Gastroesophageal sphincter (tissue), 4 donors: ENCODE data around the gene RAPGEF2. TPM values are rescaled to one million over a fixed set of nuclear protein-coding genes. Genes with fewer than 3 reads are reported as not detected.

ENCODE experiments used
- ATAC-seq: fragments of 150-250 bp; one replicate; pipeline ENCODE4 v1.9.1; 2016; ENCODE audit warnings: mild to moderate bottlenecking, moderate library complexity
- H3K27ac ChIP-seq, 4 donors: fragments of 200-600 bp; sonication (generic) in 3 of 4; 1 replicate in 3 of 4; 2 replicates in 1 of 4; pipeline ENCODE4 v1.5.1; 2016 to 2019
- H3K27me3 ChIP-seq: fragments of 200-600 bp; sonication (generic); one replicate; pipeline ENCODE4 v1.5.1; 2019
- H3K36me3 ChIP-seq, 2 donors: fragments of 200-600 bp; sonication (generic); one replicate each; pipeline ENCODE4 v1.5.1; 2019; ENCODE audit warnings: control low read depth in 1 of 2
- H3K4me1 ChIP-seq, 3 donors: fragments of 200-600 bp; sonication (generic); 1 replicate in 2 of 3; 2 replicates in 1 of 3; pipeline ENCODE4 v1.5.1; 2016 to 2019; ENCODE audit warnings: control low read depth in 2 of 3
- H3K4me3 ChIP-seq, 2 donors: fragments of 200-600 bp; sonication (generic); one replicate each; pipeline ENCODE4 v1.5.1; 2019; ENCODE audit warnings: mild to moderate bottlenecking in 1 of 2, moderate library complexity in 1 of 2
- H3K9me3 ChIP-seq, 3 donors: fragments of 200-600 bp; sonication (generic); one replicate each; pipeline ENCODE4 v1.5.1; 2017 to 2019; ENCODE audit warnings: control low read depth in 2 of 3
- EP300 ChIP-seq: sonication (generic); formaldehyde crosslinking; IDR thresholded peaks from one replicate; pipeline ENCODE4 v1.6.1; 2017; ENCODE audit warnings: antibody characterized with exemption, mild to moderate bottlenecking
- POLR2A ChIP-seq, 2 donors: fragments of 450-650 bp; IDR thresholded peaks; one replicate each; pipeline ENCODE4 v1.6.1; 2017; ENCODE audit warnings: antibody characterized with exemption in 2 of 2, mild to moderate bottlenecking in 2 of 2, moderate library complexity in 1 of 2
- POLR2AphosphoS5 ChIP-seq: sonication (generic); formaldehyde crosslinking; IDR thresholded peaks from one replicate; pipeline ENCODE4 v1.6.1; 2017; ENCODE audit warnings: antibody characterized with exemption
- WGBS, 2 donors: methylation state at CpG; one replicate each; pipeline ENCODE4 v1.1.5; 2018; ENCODE audit warnings: low coverage in 1 of 2; 5-methylcytosine and 5-hydroxymethylcytosine counted together
- total RNA-seq, 4 donors: library from RNA; depleted of rRNA; stranded (reverse); fragments of >200 nt; gene quantifications; one replicate each; pipeline ENCODE4 v1.1.0, GENCODE V29; 2016
- TF ChIP-seq, protein P1 (sequence below), 4 experiments: fragments of 200-600 bp in 2 of 4; fragments of 450-650 bp in 2 of 4; sonication (generic) in 1 of 4; IDR thresholded peaks; one replicate each; pipeline ENCODE4 v1.5.1; 2017 to 2019; ENCODE audit warnings: antibody characterized with exemption in 4 of 4, mild to moderate bottlenecking in 2 of 4, moderate library complexity in 2 of 4

RAPGEF2 gene
- total RNA-seq, 4 donors from 2014 or later, result 49.5 to 67.5 (median 60.9) TPM

DNA sequence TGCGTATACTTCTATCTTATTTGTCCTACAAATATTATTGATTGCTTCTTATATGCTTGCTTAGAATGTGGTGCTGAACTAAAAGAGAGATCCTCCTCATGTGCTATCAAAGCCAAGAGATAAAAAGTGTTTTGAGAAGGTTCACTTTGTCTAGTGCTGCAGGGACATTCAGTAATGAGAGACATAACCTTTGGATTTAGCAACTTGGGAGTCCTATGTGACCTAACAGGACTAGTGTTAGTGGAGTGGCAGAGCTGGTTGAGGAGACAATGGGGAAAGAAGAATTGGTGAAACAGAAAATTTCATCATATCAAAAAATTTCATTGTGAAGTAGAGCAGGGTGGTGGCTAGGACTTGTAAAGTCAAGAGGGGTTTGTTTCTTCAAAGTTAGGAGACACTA is 117.0 kb downstream of the RAPGEF2 start:
- no peak overlapping the region for H3K4me3 ChIP-seq
- no peak overlapping the region for H3K27ac ChIP-seq
- H3K27me3 ChIP-seq, result no peaks in the 10 kb centered on the region
- no peaks in the 10 kb centered on the region for H3K36me3 ChIP-seq
- no peak for ATAC-seq
- H3K4me1 ChIP-seq, result peaks cover 0 to 30% (median 0%) of the 10 kb centered on the region in 3 donors
- 89 to 100% methylated on average over 1 of the region's 1 CpG for WGBS, 2 donors
- TF ChIP-seq, protein P1, sequence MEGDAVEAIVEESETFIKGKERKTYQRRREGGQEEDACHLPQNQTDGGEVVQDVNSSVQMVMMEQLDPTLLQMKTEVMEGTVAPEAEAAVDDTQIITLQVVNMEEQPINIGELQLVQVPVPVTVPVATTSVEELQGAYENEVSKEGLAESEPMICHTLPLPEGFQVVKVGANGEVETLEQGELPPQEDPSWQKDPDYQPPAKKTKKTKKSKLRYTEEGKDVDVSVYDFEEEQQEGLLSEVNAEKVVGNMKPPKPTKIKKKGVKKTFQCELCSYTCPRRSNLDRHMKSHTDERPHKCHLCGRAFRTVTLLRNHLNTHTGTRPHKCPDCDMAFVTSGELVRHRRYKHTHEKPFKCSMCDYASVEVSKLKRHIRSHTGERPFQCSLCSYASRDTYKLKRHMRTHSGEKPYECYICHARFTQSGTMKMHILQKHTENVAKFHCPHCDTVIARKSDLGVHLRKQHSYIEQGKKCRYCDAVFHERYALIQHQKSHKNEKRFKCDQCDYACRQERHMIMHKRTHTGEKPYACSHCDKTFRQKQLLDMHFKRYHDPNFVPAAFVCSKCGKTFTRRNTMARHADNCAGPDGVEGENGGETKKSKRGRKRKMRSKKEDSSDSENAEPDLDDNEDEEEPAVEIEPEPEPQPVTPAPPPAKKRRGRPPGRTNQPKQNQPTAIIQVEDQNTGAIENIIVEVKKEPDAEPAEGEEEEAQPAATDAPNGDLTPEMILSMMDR (IDR thresholded peaks at IDR 0.05), result no peak
- TF ChIP-seq POLR2AphosphoS5, result no peak
- TF ChIP-seq POLR2A (IDR thresholded peaks at IDR 0.05), result no peak
- no peak for TF ChIP-seq EP300
- H3K9me3 ChIP-seq, result no peaks in the 10 kb centered on the region

DNA sequence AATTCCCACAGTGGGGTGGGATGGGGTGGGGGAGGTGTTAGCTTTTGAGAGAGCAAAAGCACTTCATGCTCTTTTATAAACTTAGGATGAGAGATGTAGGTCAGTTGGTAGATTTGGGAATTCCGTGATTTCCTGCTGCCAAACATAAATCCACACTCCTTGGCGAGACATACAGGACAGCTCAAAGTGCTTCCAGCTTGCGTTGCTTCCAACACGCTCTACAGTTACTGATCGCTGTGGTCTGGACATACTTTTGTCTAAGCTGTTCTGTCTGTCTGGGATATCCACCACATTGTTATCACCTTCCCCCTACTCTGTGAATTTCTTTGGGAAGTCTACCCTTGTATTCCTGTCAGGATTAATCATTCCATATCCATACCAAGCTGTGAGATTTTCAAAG is 117.5 kb downstream of the RAPGEF2 start:
- ATAC-seq, result no peak
- H3K27me3 ChIP-seq, result no peaks in the 10 kb centered on the region
- TF ChIP-seq EP300 (no peak), POLR2AphosphoS5 (no peak), POLR2A (IDR thresholded peaks at IDR 0.05) (no peak)
- TF ChIP-seq, protein P1 (IDR thresholded peaks at IDR 0.05), result no peak
- H3K36me3 ChIP-seq, result no peaks in the 10 kb centered on the region
- 60 to 96% methylated on average over 4 to 5 of the region's 5 CpGs for WGBS, 2 donors
- H3K27ac ChIP-seq, result no peak overlapping the region
- no peak overlapping the region for H3K4me3 ChIP-seq
- H3K9me3 ChIP-seq, result no peaks in the 10 kb centered on the region
- H3K4me1 ChIP-seq, result peaks cover 0 to 30% (median 0%) of the 10 kb centered on the region in 3 donors

DNA sequence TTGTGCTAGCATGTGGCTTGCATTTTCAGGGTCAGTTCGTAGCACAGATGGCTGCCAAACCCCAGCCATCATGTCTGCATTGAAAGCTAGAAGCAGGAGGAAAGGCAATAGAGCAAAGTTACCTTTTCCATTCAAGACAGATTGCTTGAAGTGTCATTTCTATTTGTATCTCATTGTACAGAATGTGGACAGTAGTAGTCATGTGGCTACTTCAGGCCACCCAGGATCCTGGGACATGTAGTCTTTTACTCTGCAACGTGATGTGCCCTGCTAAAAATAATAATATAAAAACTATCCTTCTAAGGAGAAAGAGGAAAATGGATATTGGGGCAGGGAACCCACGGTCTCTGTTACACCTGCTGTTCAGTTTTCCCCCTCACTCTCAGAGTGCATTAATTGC is 118.4 kb downstream of the RAPGEF2 start:
- ATAC-seq, result no peak
- H3K4me1 ChIP-seq, result peaks cover 0 to 30% (median 0%) of the 10 kb centered on the region in 3 donors

DNA sequence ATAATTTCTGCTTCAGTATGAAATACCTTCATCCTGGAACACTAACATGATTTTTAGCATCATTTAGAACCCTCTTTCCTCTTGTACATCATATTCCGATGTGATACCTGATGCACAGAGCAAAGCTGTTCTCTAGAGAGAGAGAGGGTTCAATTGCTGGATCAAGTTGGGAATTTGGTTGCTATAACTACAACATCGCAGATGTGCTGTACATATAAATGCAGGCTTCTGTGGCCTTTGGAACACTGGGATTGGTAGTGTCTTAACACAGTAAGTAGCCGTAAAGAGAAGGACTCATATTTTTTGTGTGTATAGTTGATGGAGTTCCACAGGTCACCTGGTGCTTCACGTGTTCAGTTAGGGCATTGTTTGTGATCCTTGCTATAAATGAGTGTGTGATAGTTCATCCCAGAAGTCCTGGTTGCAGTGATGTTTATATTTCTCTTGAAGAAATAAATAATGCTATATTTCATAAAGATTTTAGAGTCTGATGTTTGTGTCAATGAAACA is 119.2 kb downstream of the RAPGEF2 start:
- Histone ChIP-seq H3K4me1 (peaks cover 0 to 30% (median 0%) of the 10 kb centered on the region in 3 donors), H3K4me3 (no peak overlapping the region), H3K36me3 (no peaks in the 10 kb centered on the region), H3K9me3 (no peaks in the 10 kb centered on the region), H3K27ac (no peak overlapping the region), H3K27me3 (no peaks in the 10 kb centered on the region)
- TF ChIP-seq, protein P1 (IDR thresholded peaks at IDR 0.05), result no peak
- TF ChIP-seq POLR2A (IDR thresholded peaks at IDR 0.05), result no peak
- no peak for TF ChIP-seq POLR2AphosphoS5
- TF ChIP-seq EP300, result no peak
- 63 to 87% methylated on average over 4 of the region's 4 CpGs for WGBS, 2 donors
- no peak for ATAC-seq

More for the DNA sequence above, 118.4 kb downstream of the RAPGEF2 start:
- Histone ChIP-seq H3K27me3 (no peaks in the 10 kb centered on the region), H3K36me3 (no peaks in the 10 kb centered on the region), H3K9me3 (no peaks in the 10 kb centered on the region), H3K27ac (no peak overlapping the region), H3K4me3 (no peak overlapping the region)
- no peak for TF ChIP-seq POLR2A (IDR thresholded peaks at IDR 0.05)
- TF ChIP-seq, protein P1 (IDR thresholded peaks at IDR 0.05), result no peak
- no peak for TF ChIP-seq EP300
- no peak for TF ChIP-seq POLR2AphosphoS5
- 89 to 91% methylated on average over 3 of the region's 3 CpGs for WGBS, 2 donors

DNA sequence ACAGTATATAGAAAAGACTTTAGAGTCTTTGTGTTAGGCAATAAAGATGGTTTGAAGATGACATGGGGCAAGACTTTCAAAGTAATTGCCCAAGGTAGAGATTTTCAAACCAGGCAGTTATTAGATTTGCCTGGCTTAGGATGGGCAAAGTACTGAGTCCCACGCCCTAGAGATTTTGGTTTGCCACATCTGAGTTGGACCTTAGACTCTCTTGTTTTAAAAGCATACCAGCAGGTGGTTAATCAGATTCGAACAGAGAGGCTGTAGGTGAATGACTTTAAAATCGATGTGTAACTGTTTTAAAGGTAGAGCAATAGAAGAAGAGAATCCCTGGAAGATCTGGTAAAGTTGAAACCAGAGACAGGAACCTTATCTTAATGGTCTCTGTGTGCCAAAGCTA is 121.5 kb downstream of the RAPGEF2 start:
- 91 to 93% methylated on average over 3 of the region's 3 CpGs for WGBS, 2 donors
- ATAC-seq, result no peak
- no peaks in the 10 kb centered on the region for H3K9me3 ChIP-seq
- H3K27ac ChIP-seq, result no peak overlapping the region
- no peak for TF ChIP-seq EP300
- TF ChIP-seq POLR2AphosphoS5, result no peak
- no peak for TF ChIP-seq POLR2A (IDR thresholded peaks at IDR 0.05)
- TF ChIP-seq, protein P1 (IDR thresholded peaks at IDR 0.05), result no peak
- H3K4me1 ChIP-seq, result peaks cover 0 to 53% (median 2%) of the 10 kb centered on the region in 3 donors
- no peaks in the 10 kb centered on the region for H3K27me3 ChIP-seq
- no peaks in the 10 kb centered on the region for H3K36me3 ChIP-seq
- no peak overlapping the region for H3K4me3 ChIP-seq
